ENCODE data around the gene FCHSD2.

FCHSD2 gene

DNA sequence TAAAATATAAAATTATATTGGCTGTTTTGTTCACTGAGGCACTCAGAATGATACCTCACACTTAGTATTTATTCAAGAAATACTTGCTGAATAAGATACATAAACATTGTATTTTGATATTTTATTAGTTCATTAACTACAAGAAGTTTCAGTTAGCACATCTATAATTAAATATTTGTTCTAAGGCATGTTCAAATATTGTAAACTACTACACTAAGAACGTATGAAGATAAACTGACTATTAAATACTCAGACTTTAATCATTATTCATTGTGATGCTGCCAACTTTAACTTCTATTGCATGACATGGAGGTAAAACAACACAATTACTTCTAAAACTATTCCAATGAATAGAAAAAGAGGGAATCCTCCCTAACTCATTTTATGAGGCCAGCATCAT, 198.5 kb downstream of the FCHSD2 start:
- TF ChIP-seq, protein P1, sequence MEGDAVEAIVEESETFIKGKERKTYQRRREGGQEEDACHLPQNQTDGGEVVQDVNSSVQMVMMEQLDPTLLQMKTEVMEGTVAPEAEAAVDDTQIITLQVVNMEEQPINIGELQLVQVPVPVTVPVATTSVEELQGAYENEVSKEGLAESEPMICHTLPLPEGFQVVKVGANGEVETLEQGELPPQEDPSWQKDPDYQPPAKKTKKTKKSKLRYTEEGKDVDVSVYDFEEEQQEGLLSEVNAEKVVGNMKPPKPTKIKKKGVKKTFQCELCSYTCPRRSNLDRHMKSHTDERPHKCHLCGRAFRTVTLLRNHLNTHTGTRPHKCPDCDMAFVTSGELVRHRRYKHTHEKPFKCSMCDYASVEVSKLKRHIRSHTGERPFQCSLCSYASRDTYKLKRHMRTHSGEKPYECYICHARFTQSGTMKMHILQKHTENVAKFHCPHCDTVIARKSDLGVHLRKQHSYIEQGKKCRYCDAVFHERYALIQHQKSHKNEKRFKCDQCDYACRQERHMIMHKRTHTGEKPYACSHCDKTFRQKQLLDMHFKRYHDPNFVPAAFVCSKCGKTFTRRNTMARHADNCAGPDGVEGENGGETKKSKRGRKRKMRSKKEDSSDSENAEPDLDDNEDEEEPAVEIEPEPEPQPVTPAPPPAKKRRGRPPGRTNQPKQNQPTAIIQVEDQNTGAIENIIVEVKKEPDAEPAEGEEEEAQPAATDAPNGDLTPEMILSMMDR (IDR thresholded peaks at IDR 0.05) = no peak

DNA sequence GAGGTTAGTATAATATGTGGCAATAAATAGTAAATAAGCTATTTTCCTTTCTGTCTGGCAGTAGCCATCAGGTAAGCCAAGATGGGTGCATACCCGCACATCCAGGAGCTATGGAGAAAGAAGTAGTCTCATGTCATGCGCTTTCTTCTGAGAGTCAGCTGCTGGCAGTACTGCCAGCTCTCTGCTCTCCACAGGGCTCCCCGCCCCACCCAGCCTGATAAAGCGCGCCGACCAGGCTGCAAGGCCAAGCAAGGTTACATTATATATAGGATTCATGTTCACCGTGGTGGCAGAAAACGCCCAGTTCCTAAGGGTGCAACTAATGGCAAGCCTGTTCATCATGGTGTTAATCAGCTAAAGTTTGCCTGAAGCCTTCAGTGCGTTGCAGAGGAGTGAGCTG, 201.7 kb downstream of the FCHSD2 start:
- TF ChIP-seq, protein P1 (IDR thresholded peaks at IDR 0.05) = no peak

DNA sequence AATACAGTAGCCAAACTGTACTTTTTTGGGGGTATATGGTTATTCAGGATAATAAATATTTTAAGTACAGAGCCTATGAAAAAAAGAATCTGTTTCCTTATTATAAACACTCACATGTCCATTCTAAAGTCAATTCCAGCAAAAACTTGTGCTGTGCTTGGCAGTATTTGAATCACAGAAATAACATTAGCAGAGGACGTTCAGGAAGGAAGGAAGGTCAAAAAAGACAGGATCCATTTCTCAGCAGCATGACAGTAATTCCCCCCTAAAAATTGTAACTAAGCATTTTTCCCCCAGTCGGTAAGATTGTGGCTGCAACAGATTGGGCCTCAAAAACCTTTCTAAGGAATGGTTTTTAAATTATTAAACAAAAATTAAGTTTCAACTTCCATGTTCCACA, 203.1 kb downstream of the FCHSD2 start:
- TF ChIP-seq, protein P1 (IDR thresholded peaks at IDR 0.05) = no peak

DNA sequence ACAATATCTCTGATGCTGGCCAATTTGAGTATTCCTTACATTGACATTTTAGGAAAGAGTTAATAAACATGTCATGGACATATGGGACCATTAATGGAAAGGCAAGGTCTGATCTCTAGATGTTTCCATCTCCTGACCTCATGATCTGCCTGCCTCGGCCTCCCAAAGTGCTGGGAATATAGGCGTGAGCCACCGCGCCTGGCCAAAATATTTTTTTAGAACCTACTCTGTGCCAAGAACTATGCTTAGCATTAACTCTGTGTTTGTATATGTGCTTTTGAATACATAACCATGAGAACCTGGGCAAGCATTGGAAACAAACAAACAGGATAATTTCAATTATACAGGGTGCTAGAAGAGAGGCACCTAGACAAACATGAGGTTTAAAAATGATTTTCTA, 204.7 kb downstream of the FCHSD2 start:
- TF ChIP-seq, protein P1 (IDR thresholded peaks at IDR 0.05) = no peak

DNA sequence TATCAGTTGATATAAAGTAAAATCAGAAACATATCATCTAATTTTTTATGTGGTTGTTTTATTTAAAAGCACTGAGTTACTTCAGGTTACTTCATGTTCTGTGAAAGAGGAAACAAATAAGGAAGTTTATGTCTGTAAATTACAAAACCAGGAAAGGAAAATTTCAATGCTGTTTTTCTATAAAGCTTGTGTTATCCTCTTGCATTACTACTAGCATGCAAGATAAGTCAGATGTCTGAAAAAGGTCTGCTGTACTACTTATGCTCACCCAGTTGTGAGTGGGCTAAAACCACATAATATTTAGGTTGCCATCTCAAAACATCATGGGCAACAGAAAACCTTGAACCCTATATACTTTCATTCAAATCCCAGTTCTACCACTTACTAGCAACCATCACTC, 206.4 kb downstream of the FCHSD2 start:
- TF ChIP-seq, protein P1 (IDR thresholded peaks at IDR 0.05) = no peak

DNA sequence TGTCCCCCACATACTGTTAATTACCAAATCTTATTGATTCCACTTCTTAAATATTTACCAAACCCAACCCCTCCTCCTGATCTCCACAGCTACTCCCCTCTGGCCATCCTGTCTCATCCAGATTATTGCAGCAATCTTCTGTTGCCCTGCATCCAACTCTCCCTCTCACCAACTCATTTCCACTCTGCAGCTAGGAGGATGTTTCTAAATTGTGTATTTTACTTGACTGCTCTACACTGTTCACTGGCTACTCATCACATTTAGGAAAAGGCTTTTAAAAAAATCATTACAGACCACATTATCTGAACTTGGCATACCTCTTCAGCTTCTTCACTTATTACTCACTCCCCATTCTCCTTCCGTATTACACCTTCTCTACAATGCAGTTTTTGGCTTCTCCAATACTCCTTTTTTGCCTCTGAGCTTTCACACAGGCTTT, 210.0 kb downstream of the FCHSD2 start:
- TF ChIP-seq, protein P1 (IDR thresholded peaks at IDR 0.05) = no peak

DNA sequence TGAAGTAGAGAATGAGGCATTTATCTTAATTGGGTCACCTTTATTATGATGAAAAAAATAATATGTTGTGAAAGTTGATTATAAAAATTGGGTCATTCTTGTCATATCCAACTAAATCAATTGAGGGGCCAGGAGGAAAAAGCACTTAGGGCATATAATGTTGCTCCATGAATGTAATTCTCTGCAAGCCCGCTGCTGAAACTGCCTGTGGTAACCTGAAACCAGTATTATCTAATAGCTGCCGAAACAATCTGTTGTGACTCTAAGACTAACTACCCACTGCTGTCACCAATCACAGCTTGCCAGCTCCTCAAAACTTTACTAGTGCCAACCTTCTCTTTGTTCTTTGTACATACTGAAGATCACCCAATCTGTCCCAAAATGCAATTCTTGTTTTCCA, 212.1 kb downstream of the FCHSD2 start:
- TF ChIP-seq, protein P1 (IDR thresholded peaks at IDR 0.05) = no peak

DNA sequence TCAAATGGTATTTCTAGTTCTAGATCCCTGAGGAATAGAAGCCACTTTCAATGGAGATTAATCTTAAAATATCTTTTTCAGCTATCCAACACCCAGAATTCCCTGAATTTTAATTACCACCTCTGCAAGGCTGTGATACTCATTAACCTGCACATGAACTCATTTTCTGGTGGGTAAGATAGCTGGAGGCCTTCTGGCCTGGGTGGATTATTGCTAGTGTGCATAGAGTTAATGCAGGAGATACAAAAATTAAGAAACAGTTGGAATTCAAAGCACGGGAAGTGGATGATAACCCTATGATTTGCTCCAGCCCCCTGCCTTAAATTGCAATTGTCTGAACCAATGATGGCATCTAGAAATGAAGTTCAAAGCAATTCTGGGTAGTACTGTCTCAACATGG, 212.9 kb downstream of the FCHSD2 start:
- TF ChIP-seq, protein P1 (IDR thresholded peaks at IDR 0.05) = no peak
